IMR-90 (cell line): ENCODE data around the gene PABPC1L. TPM values are rescaled to one million over a fixed set of nuclear protein-coding genes. Genes with fewer than 3 reads are reported as not detected.

ENCODE experiments used
- ATAC-seq: fragments of 200-7000 bp; cut with Tn5 transposase; 2 replicates; pipeline ENCODE4 v1.9.1; 2020; ENCODE audit warnings: low read depth, mild to moderate bottlenecking, moderate library complexity
- BruUV-seq: library from RNA; stranded (reverse); fragments of 400-500 nt; replicated peaks from 2 replicates; lab custom pipeline; 2021; lab: Mats Ljungman, UMichigan
- CTCF ChIA-PET: fragments of 300-600 bp; formaldehyde crosslinking; extraction: SDS; loops from one replicate; lab custom pipeline; 2021; ENCODE audit warnings: antibody characterized with exemption; lab: Yijun Ruan, JAX
- POLR2A ChIA-PET: fragments of 300-600 bp; sonication (Branson Sonifier 250); formaldehyde crosslinking; loops from one replicate; lab custom pipeline; 2022; ENCODE audit warnings: antibody characterized with exemption; ENCODE audit not compliant: unreplicated experiment; lab: Charles Lee
- DNase-seq: peaks from one replicate; pipeline ENCODE4 v3.0.0; 2013
- H2AFZ ChIP-seq: replicated peaks from 2 replicates; pipeline ENCODE3; 2013; ENCODE audit warnings: low read length, mild to moderate bottlenecking; ENCODE audit not compliant: poor library complexity
- H2AK5ac ChIP-seq: 2 replicates; pipeline ENCODE4 v1.6.1; 2013; ENCODE audit warnings: low read depth, low read length, inconsistent platforms
- H2AK9ac ChIP-seq: replicated peaks from 2 replicates; pipeline ENCODE3; 2013; ENCODE audit warnings: mild to moderate bottlenecking, low read depth, low read length, moderate library complexity; ENCODE audit not compliant: poor library complexity
- H2BK120ac ChIP-seq: 2 replicates; pipeline ENCODE4 v1.6.1; 2013; ENCODE audit warnings: low read depth, low read length, inconsistent platforms
- H2BK15ac ChIP-seq: 3 replicates; pipeline ENCODE4 v1.6.1; 2013; ENCODE audit warnings: low read depth, low read length, inconsistent platforms
- H2BK20ac ChIP-seq: 2 replicates; pipeline ENCODE4 v1.6.1; 2013; ENCODE audit warnings: low read depth, mild to moderate bottlenecking, inconsistent platforms, low read length, moderate library complexity
- H2BK5ac ChIP-seq: 2 replicates; pipeline ENCODE4 v1.6.1; 2013; ENCODE audit warnings: mild to moderate bottlenecking, low read depth, low read length, inconsistent platforms; ENCODE audit not compliant: poor library complexity, severe bottlenecking
- H3K14ac ChIP-seq: replicated peaks from 2 replicates; pipeline ENCODE4 v1.6.1; 2013; ENCODE audit warnings: low read depth, low read length, inconsistent platforms
- H3K18ac ChIP-seq: 2 replicates; pipeline ENCODE4 v1.6.1; 2013; ENCODE audit warnings: low read depth, low read length, control low read depth
- H3K23ac ChIP-seq: 2 replicates; pipeline ENCODE4 v1.6.1; 2013; ENCODE audit warnings: low read depth, low read length, inconsistent platforms
- H3K27ac ChIP-seq: 2 replicates; pipeline ENCODE4 v1.5.1; 2013; ENCODE audit warnings: mild to moderate bottlenecking, control low read depth, low read length; ENCODE audit not compliant: insufficient read depth
- H3K27me3 ChIP-seq: 2 replicates; pipeline ENCODE4 v1.6.1; 2013; ENCODE audit warnings: low read length; ENCODE audit not compliant: control insufficient read depth, insufficient read depth
- H3K36me3 ChIP-seq: 2 replicates; pipeline ENCODE4 v1.6.1; 2013; ENCODE audit warnings: low read length, mixed read lengths; ENCODE audit not compliant: control insufficient read depth, insufficient read depth
- H3K4ac ChIP-seq: 2 replicates; pipeline ENCODE4 v1.6.1; 2013; ENCODE audit warnings: low read depth, low read length, inconsistent platforms
- H3K4me1 ChIP-seq: 2 replicates; pipeline ENCODE4 v1.6.1; 2013; ENCODE audit warnings: low read length, mixed read lengths; ENCODE audit not compliant: control insufficient read depth, insufficient read depth
- H3K4me2 ChIP-seq: 2 replicates; pipeline ENCODE4 v1.6.1; 2013; ENCODE audit warnings: low read depth, mild to moderate bottlenecking, control low read depth, low read length, moderate library complexity
- H3K4me3 ChIP-seq: 2 replicates; pipeline ENCODE4 v1.5.1; 2013; ENCODE audit warnings: low read depth, mild to moderate bottlenecking, control low read depth, low read length, moderate library complexity; ENCODE audit not compliant: insufficient read depth
- H3K56ac ChIP-seq: 2 replicates; pipeline ENCODE4 v1.6.1; 2013; ENCODE audit warnings: low read length, inconsistent platforms; ENCODE audit not compliant: insufficient read depth; ENCODE audit errors: extremely low read depth
- H3K79me1 ChIP-seq, 2 experiments: 2 replicates each; pipeline ENCODE4 v1.6.1; 2013; ENCODE audit warnings: low read length in 2 of 2, inconsistent platforms in 1 of 2, low read depth in 1 of 2
- H3K9ac ChIP-seq: 2 replicates; pipeline ENCODE4 v1.6.1; 2013; ENCODE audit warnings: low read depth, low read length, control low read depth
- H3K9me1 ChIP-seq: 2 replicates; pipeline ENCODE4 v1.6.1; 2013; ENCODE audit warnings: low read length, inconsistent platforms; ENCODE audit not compliant: insufficient read depth
- H3K9me3 ChIP-seq: 2 replicates; pipeline ENCODE4 v1.6.1; 2013; ENCODE audit warnings: low read length; ENCODE audit not compliant: control insufficient read depth, insufficient read depth
- H4K20me1 ChIP-seq: 2 replicates; pipeline ENCODE4 v1.6.1; 2013; ENCODE audit warnings: low read length, inconsistent platforms; ENCODE audit not compliant: insufficient read depth
- H4K5ac ChIP-seq: 2 replicates; pipeline ENCODE4 v1.6.1; 2013; ENCODE audit warnings: mild to moderate bottlenecking, low read depth, low read length, control low read depth
- H4K8ac ChIP-seq, 2 experiments: 2 replicates each; pipeline ENCODE4 v1.6.1; 2013; ENCODE audit warnings: low read depth in 2 of 2, low read length in 2 of 2, control low read depth in 1 of 2, inconsistent platforms in 1 of 2
- H4K91ac ChIP-seq: 2 replicates; pipeline ENCODE4 v1.6.1; 2013; ENCODE audit warnings: low read depth, low read length, inconsistent platforms; ENCODE audit not compliant: insufficient read depth
- BHLHE40 ChIP-seq: fragments of 150-350 bp; IDR thresholded peaks from 2 replicates; pipeline ENCODE4 v1.6.1; 2016; ENCODE audit warnings: mild to moderate bottlenecking, low read depth, low read length
- CEBPB ChIP-seq: IDR thresholded peaks from 2 replicates; pipeline ENCODE4 v1.6.1; 2012; ENCODE audit warnings: low read depth, low read length, improper control_type of control experiment
- CHD1 ChIP-seq: IDR thresholded peaks from 2 replicates; pipeline ENCODE4 v1.6.1; 2012; ENCODE audit warnings: low read depth, low read length, improper control_type of control experiment
- ELK1 ChIP-seq: fragments of 150-350 bp; IDR thresholded peaks from 2 replicates; pipeline ENCODE4 v1.6.1; 2016; ENCODE audit warnings: low read depth, mild to moderate bottlenecking, low read length, moderate library complexity, borderline replicate concordance
- FOS ChIP-seq: fragments of 150-350 bp; IDR thresholded peaks from 2 replicates; pipeline ENCODE4 v1.6.1; 2016; ENCODE audit warnings: low read depth, low read length
- MAFK ChIP-seq: IDR thresholded peaks from 2 replicates; pipeline ENCODE4 v1.6.1; 2012; ENCODE audit warnings: low read depth, low read length, improper control_type of control experiment
- POLR2A ChIP-seq: IDR thresholded peaks from 2 replicates; pipeline ENCODE4 v1.6.1; 2012; ENCODE audit warnings: mild to moderate bottlenecking, low read depth, low read length
- RCOR1 ChIP-seq: IDR thresholded peaks from 2 replicates; pipeline ENCODE4 v1.6.1; 2012; ENCODE audit warnings: mild to moderate bottlenecking, low read length, improper control_type of control experiment; ENCODE audit not compliant: insufficient replicate concordance
- SMC3 ChIP-seq: fragments of 150-350 bp; IDR thresholded peaks from 2 replicates; pipeline ENCODE4 v1.6.1; 2016; ENCODE audit warnings: low read depth, mild to moderate bottlenecking, antibody characterized with exemption, low read length, moderate library complexity
- WGBS, 2 experiments: methylation state at CpG; one replicate each; pipeline versions ENCODE4 v1.1.5 to v1.1.7; 2013; ENCODE audit warnings: missing lambda C conversion rate in 2 of 2; ENCODE audit not compliant: insufficient read length in 1 of 2; ENCODE audit errors: extremely low coverage in 2 of 2; 5-methylcytosine and 5-hydroxymethylcytosine counted together
- dilution Hi-C: fragments of 300-500 bp; cut with HindIII; formaldehyde crosslinking; loops from one replicate; pipeline ENCODE4 v1.14.3; 2018; ENCODE audit warnings: low sequenced_read_pairs; ENCODE audit not compliant: unreplicated experiment
- in situ Hi-C: fragments of 300-500 bp; cut with MboI; formaldehyde crosslinking; loops from 3 replicates; pipeline ENCODE4 v1.14.3; 2019; ENCODE audit warnings: low sequenced_read_pairs, inconsistent platforms, mixed read lengths
- intact Hi-C: fragments of 100-400 bp; cut with micrococcal nuclease; formaldehyde crosslinking; loops from 2 replicates; pipeline ENCODE4 v1.10.0; 2022
- polyA plus RNA-seq, 3 experiments: library from polyadenylated mRNA; depleted of rRNA; stranded (reverse); fragments of >200 nt; gene quantifications; 2 replicates each; pipeline ENCODE4 v1.2.3, GENCODE V29; 2012; ENCODE audit warnings: low replicate concordance in 1 of 3
- total RNA-seq: library from RNA; depleted of rRNA; stranded (reverse); fragments of >200 nt; gene quantifications from 2 replicates; pipeline ENCODE4 v1.2.3, GENCODE V29; 2012

Gene PABPC1L
- total and polyA plus RNA-seq, 2 of the 4 experiments (the other 2 are of a cell fraction), result 6.1 to 82.4 TPM

GRCh38 chr20:44886828-44887227 lies 23.0 kb upstream of the PABPC1L start:
- peak overlapping the region; percentile 79 for H3K4me3 ChIP-seq
- H3K56ac ChIP-seq, result peak overlapping the region; percentile 87; the same call in 1 of the 2 replicates
- H4K5ac ChIP-seq, result no peak overlapping the region
- no peak overlapping the region for H4K91ac ChIP-seq
- no peaks in the 10 kb centered on the region for H3K9me3 ChIP-seq
- H3K4me2 ChIP-seq, result peak overlapping the region; percentile 100
- H3K27ac ChIP-seq, result peak overlapping the region; percentile 95
- DNase-seq, result no peak
- H4K8ac ChIP-seq, result no peak overlapping the region
- dilution Hi-C loops, result no loop called here
- no peaks in the 10 kb centered on the region for H3K27me3 ChIP-seq
- no peak for ATAC-seq
- no peak overlapping the region for H2AFZ ChIP-seq
- peaks cover 0 to 12% of the 10 kb centered on the region in 2 experiments; a peak in 2 of 4 replicates for H3K79me1 ChIP-seq
- no peaks in the 10 kb centered on the region; the same call in 1 of the 2 replicates for H3K36me3 ChIP-seq
- TF ChIP-seq CHD1 (no peak), ELK1 (no peak), SMC3 (no peak), RCOR1 (no peak), BHLHE40 (no peak), MAFK (no peak), CEBPB (no peak), FOS (no peak), POLR2A (no peak)
- H2BK15ac ChIP-seq, result no peak overlapping the region
- no peak overlapping the region for H2BK5ac ChIP-seq
- no peaks in the 10 kb centered on the region for H3K9me1 ChIP-seq
- no peak overlapping the region for H2AK5ac ChIP-seq
- no peak overlapping the region for H2BK20ac ChIP-seq
- peak overlapping the region; percentile 82 for H3K14ac ChIP-seq
- CTCF ChIA-PET, result no interaction called here
- POLR2A ChIA-PET, result interaction anchor here (0.5 kb wide), 1 partner anchor 23 kb away, joined by 3 read pairs; no protein-coding TSS in a partner anchor
- no CpG with 5 or more reads among the region's 2 CpGs for WGBS, 2 experiments
- intact Hi-C loops, result loop anchor here (10.0 kb wide), 1 partner anchor 672 kb away; the partner anchor contains the start of gene OSER1
- peak overlapping the region; percentile 69 for H3K23ac ChIP-seq
- no peak overlapping the region for H3K18ac ChIP-seq
- peaks cover 59% of the 10 kb centered on the region for H4K20me1 ChIP-seq
- no peak overlapping the region for H2BK120ac ChIP-seq
- TSS peak; percentile 42 for BruUV-seq
- H2AK9ac ChIP-seq, result peak overlapping the region; percentile 99
- H3K4ac ChIP-seq, result no peak overlapping the region
- H3K4me1 ChIP-seq, result peaks cover 2% of the 10 kb centered on the region
- in situ Hi-C loops, result no loop called here
- H3K9ac ChIP-seq, result peak overlapping the region; percentile 92
